ENCODE data around the gene RETREG3. TPM values are rescaled to one million over a fixed set of nuclear protein-coding genes. Genes with fewer than 3 reads are reported as not detected.
A peak's percentile ranks its signal among the peaks of the same experiment; 100 is the strongest.

The RETREG3 gene
- total and polyA plus RNA-seq, 3 experiments from 2014 or later: 39.7 to 109 (median 40.3) TPM

DNA sequence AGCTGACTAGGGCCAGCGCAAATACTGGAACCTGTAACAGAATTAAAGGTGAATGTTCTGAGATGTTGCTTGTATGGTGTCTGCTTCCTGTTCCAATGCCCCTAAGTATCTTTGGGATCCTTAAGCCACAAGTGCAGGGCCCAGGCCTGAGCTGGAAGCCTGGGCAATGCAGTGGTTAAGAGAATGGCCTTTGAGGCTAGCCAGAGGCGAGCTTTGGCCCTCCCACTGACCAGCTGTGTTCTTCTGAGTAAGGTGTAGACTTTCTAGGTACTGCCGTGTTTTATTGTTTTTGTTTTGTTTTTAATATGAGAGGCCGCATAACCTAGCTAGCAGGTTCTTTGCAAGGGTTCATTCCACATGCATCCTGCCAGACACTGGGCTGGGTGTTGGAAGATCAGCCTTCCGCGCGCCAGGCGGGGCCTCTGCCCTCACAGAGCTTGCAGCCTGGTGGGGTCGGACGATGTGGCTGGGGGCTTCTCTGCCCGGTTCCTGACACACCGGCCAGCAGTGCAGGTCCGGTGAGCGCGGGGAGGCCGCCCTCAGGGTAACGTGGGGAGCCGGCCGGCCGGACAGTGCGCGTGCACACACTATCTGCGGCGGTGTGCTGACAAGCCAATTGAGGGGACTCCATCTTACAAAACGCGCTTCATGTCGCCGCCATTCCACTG lies 42.8 kb downstream of the RETREG3 start:
- Mint-ChIP-seq H3K4me1 (peaks cover 36 to 60% (median 44%) of the 10 kb centered on the region in 3 donors), H3K27me3 (no peaks in the 10 kb centered on the region), H3K4me3 (peak overlapping the region; percentile 93 to 96 (median 95)), H3K9me3 (no peaks in the 10 kb centered on the region), H3K36me3 (peaks cover 0 to 68% (median 9%) of the 10 kb centered on the region in 3 donors), H3K27ac (peak overlapping the region; percentile 88 to 97 (median 94))
- DNase-seq: no peak
- ChIA-PET CTCF (interaction anchor here (2.9 kb wide), 1 partner anchor 12 kb away, joined by 23 read pairs; the partner anchor contains the start of gene PSMC3IP), POLR2A (interaction anchor here (0.6 to 2.5 kb wide), 3 partner anchors 11 to 124 kb away, joined by 3 to 12 read pairs (median 4); partner anchors contain the start of gene PSMC3IP)
- Histone ChIP-seq H3K9me3 (ENCODE audit: low read length) (no peaks in the 10 kb centered on the region), H3K27me3 (ENCODE audit: insufficient read depth, low read length, poor library complexity, severe bottlenecking) (no peaks in the 10 kb centered on the region), H3K36me3 (ENCODE audit: insufficient read depth, low read length) (peaks cover 25% of the 10 kb centered on the region), H3K27ac (ENCODE audit: low read depth, low read length) (peak overlapping the region; percentile 66), H3K4me3 (ENCODE audit: low read length) (peak overlapping the region; percentile 78), H3K4me1 (ENCODE audit: insufficient read depth, low read length) (peaks cover 51% of the 10 kb centered on the region)

DNA sequence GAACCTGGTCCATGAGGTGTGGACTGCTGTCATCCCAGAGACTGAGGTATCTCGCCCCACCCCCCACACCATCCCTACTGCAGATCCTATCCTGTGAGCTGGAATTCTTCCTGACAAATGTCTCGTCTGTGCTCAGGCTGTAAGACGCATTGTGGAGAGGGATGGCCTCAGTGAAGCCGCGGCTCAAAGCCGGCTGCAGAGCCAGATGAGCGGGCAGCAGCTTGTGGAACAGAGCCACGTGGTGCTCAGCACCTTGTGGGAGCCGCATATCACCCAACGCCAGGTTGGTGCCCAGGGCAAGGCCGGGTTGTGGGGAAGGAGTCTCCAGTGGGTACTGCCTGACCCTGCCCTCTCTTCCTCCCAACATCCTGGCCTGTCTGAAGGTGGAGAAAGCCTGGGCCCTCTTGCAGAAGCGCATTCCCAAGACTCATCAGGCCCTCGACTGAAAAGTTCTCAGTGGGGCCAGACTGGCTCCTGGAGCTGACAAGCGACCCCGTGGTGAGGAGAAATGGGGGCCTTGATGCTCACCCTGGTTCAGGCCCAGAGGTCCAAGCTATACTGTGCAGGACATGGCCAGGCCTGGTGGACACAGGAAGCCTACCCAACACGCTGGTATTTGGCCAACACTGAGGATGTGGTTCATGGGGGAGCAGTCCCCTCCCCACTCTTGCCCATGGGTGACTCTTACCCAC lies 43.5 kb downstream of the RETREG3 start:
- no peaks in the 10 kb centered on the region for H3K27me3 ChIP-seq (ENCODE audit: insufficient read depth, low read length, poor library complexity, severe bottlenecking)
- no peaks in the 10 kb centered on the region for H3K9me3 Mint-ChIP-seq
- H3K9me3 ChIP-seq (ENCODE audit: low read length): no peaks in the 10 kb centered on the region
- ChIA-PET CTCF (interaction anchor here (2.4 to 2.9 kb wide), 4 partner anchors 11 to 17 kb away, joined by 6 to 23 read pairs (median 14); partner anchors contain the start of gene PSMC3IP), POLR2A (interaction anchor here (1.4 to 2.5 kb wide), 2 partner anchors 11 to 12 kb away, joined by 4 to 12 read pairs; partner anchors contain the start of gene PSMC3IP)
- H3K4me1 ChIP-seq (ENCODE audit: insufficient read depth, low read length): peaks cover 52% of the 10 kb centered on the region
- peaks cover 37 to 62% (median 45%) of the 10 kb centered on the region in 3 donors for H3K4me1 Mint-ChIP-seq
- peaks cover 24% of the 10 kb centered on the region for H3K36me3 ChIP-seq (ENCODE audit: insufficient read depth, low read length)
- DNase-seq: no peak
- H3K4me3 Mint-ChIP-seq: peak overlapping the region in 5 of 7 donors; percentile 36 to 96 (median 94)
- H3K36me3 Mint-ChIP-seq: peaks cover 0 to 62% (median 6%) of the 10 kb centered on the region in 3 donors
- H3K27ac Mint-ChIP-seq: peak overlapping the region in 7 of 8 donors; percentile 81 to 98 (median 95)
- H3K27me3 Mint-ChIP-seq: no peaks in the 10 kb centered on the region
- H3K4me3 ChIP-seq (ENCODE audit: low read length): no peak overlapping the region
- peak overlapping the region; percentile 66 for H3K27ac ChIP-seq (ENCODE audit: low read depth, low read length)

DNA sequence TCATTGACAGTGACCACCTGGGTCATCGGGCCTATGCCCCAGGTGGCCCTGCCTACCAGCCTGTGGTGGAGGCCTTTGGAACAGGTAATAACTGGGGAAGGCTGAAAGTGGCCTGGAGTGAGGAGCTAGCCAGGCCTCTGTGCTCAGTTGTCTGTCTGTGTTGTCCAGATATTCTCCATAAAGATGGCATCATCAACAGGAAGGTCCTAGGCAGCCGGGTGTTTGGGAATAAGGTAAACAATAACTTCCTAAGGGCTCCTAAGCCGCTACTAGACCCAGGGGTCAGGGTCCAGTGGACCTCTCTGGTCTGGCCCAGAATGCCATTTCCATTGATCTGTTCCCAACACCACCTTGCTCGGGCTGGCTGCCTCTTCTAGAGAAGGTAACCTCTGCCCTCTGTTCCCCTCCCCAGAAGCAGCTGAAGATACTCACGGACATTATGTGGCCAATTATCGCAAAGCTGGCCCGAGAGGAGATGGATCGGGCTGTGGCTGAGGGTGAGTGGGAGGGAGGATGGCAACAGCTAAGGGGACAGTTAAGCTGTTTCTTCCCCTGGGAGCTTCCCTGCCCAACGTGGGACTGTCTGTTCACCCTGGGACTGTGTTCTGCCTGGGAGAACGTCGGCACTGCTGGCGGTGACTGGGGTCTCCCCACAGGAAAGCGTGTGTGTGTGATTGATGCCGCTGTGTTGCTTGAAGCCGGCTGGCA lies 44.2 kb downstream of the RETREG3 start:
- DNase-seq: no peak
- ChIA-PET POLR2A (interaction anchor here (0.9 to 1.0 kb wide), 2 partner anchors 13 to 22 kb away, joined by 3 read pairs; no protein-coding TSS in a partner anchor), CTCF (interaction anchor here (1.3 to 2.8 kb wide), 4 partner anchors 10 to 33 kb away, joined by 3 to 18 read pairs (median 8); partner anchors contain the start of gene PSMC3IP)
- Mint-ChIP-seq H3K36me3 (peaks cover 0 to 56% (median 6%) of the 10 kb centered on the region in 3 donors), H3K4me1 (peaks cover 38 to 65% (median 47%) of the 10 kb centered on the region in 3 donors), H3K27me3 (no peaks in the 10 kb centered on the region), H3K4me3 (peak overlapping the region in 6 of 7 donors; percentile 36 to 82 (median 60)), H3K27ac (peak overlapping the region in 5 of 8 donors; percentile 12 to 98 (median 68)), H3K9me3 (no peaks in the 10 kb centered on the region)
- H3K4me3 ChIP-seq (ENCODE audit: low read length): no peak overlapping the region
- peaks cover 20% of the 10 kb centered on the region for H3K36me3 ChIP-seq (ENCODE audit: insufficient read depth, low read length)
- H3K27ac ChIP-seq (ENCODE audit: low read depth, low read length): no peak overlapping the region
- peaks cover 52% of the 10 kb centered on the region for H3K4me1 ChIP-seq (ENCODE audit: insufficient read depth, low read length)
- no peaks in the 10 kb centered on the region for H3K9me3 ChIP-seq (ENCODE audit: low read length)
- H3K27me3 ChIP-seq (ENCODE audit: insufficient read depth, low read length, poor library complexity, severe bottlenecking): no peaks in the 10 kb centered on the region

DNA sequence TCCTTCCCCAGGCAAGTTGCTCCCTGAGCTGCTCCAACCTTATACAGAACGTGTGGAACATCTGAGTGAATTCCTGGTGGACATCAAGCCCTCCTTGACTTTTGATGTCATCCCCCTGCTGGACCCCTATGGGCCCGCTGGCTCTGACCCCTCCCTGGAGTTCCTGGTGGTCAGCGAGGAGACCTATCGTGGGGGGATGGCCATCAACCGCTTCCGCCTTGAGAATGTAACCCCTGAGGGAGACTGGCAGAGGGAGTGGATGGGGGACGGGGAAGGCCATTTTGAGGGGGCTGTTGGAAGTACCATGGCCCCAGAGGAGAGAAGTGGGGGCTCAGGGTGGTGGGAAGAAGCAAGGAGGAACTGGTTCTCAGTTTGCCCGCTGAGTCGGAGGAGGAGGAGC lies 45.2 kb downstream of the RETREG3 start:
- Mint-ChIP-seq H3K27me3 (no peaks in the 10 kb centered on the region), H3K4me1 (peaks cover 38 to 57% (median 47%) of the 10 kb centered on the region in 3 donors), H3K9me3 (no peaks in the 10 kb centered on the region), H3K27ac (peak overlapping the region in 6 of 8 donors; percentile 46 to 98 (median 70)), H3K36me3 (peaks cover 0 to 46% (median 5%) of the 10 kb centered on the region in 3 donors), H3K4me3 (peak overlapping the region; percentile 83 to 99 (median 90))
- CTCF ChIA-PET: interaction anchor here (1.3 to 2.8 kb wide), 4 partner anchors 9 to 31 kb away, joined by 3 to 18 read pairs (median 8); partner anchors contain the start of gene PSMC3IP
- DNase-seq: no peak
- Histone ChIP-seq H3K4me3 (ENCODE audit: low read length) (peak overlapping the region; percentile 93), H3K4me1 (ENCODE audit: insufficient read depth, low read length) (peaks cover 48% of the 10 kb centered on the region), H3K9me3 (ENCODE audit: low read length) (no peaks in the 10 kb centered on the region), H3K27me3 (ENCODE audit: insufficient read depth, low read length, poor library complexity, severe bottlenecking) (no peaks in the 10 kb centered on the region), H3K36me3 (ENCODE audit: insufficient read depth, low read length) (peaks cover 10% of the 10 kb centered on the region), H3K27ac (ENCODE audit: low read depth, low read length) (no peak overlapping the region)
- POLR2A ChIA-PET: interaction anchor here (0.9 kb wide), 2 partner anchors 14 to 27 kb away, joined by 3 read pairs; partner anchors contain the start of gene NAGLU

DNA sequence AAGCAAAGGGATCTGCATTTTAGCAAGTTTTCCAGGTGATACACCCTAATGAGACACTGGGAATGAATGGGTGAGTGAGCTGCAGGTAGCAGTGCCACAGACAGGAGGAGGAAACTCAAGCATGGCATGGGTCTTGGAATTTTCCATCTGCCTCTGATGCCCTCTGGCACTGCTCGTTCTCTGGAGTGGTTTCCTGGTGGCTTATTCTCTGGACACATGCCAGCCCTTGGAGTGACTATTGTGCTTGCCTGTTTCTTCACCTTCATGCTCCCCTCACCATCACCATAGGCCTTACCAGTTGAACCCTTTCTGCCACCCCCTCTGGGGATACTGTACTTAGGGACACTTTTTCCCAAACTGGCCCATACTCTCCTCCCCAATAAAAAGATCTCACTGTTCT lies 45.6 kb downstream of the RETREG3 start:
- no peaks in the 10 kb centered on the region for H3K27me3 Mint-ChIP-seq
- H3K9me3 Mint-ChIP-seq: no peaks in the 10 kb centered on the region
- H3K36me3 ChIP-seq (ENCODE audit: insufficient read depth, low read length): peaks cover 8% of the 10 kb centered on the region
- H3K4me1 Mint-ChIP-seq: peaks cover 37 to 53% (median 43%) of the 10 kb centered on the region in 3 donors
- ChIA-PET POLR2A (interaction anchor here (0.9 kb wide), 1 partner anchor 27 kb away, joined by 3 read pairs; the partner anchor contains the start of gene NAGLU), CTCF (interaction anchor here (0.6 to 2.8 kb wide), 5 partner anchors 9 to 390 kb away, joined by 3 to 18 read pairs (median 6); partner anchors contain the start of gene PSMC3IP)
- no peaks in the 10 kb centered on the region for H3K9me3 ChIP-seq (ENCODE audit: low read length)
- peak overlapping the region; percentile 93 for H3K4me3 ChIP-seq (ENCODE audit: low read length)
- H3K36me3 Mint-ChIP-seq: peaks cover 0 to 42% (median 5%) of the 10 kb centered on the region in 3 donors
- no peaks in the 10 kb centered on the region for H3K27me3 ChIP-seq (ENCODE audit: insufficient read depth, low read length, poor library complexity, severe bottlenecking)
- no peak overlapping the region for H3K27ac ChIP-seq (ENCODE audit: low read depth, low read length)
- peaks cover 44% of the 10 kb centered on the region for H3K4me1 ChIP-seq (ENCODE audit: insufficient read depth, low read length)
- H3K27ac Mint-ChIP-seq: peak overlapping the region; percentile 29 to 98 (median 70)
- no peak for DNase-seq
- peak overlapping the region; percentile 83 to 99 (median 90) for H3K4me3 Mint-ChIP-seq

DNA sequence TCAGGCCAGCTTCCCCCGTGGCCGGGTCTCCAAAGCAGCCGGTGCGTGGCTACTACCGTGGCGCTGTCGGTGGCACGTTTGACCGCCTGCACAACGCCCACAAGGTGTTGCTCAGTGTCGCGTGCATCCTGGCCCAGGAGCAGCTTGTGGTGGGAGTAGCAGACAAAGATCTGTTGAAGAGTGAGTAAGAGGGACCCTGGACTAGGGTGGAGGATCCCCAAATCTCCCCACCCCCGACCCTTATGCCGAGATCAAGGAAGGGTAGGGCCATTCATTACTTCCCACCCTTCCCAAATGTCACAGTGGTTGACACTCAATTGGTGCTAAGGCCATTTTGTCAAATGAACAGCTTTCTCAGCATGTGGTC lies 46.0 kb downstream of the RETREG3 start:
- H3K27ac ChIP-seq (ENCODE audit: low read depth, low read length): peak overlapping the region; percentile 73
- CTCF ChIA-PET: interaction anchor here (0.6 to 2.8 kb wide), 5 partner anchors 8 to 390 kb away, joined by 3 to 18 read pairs (median 6); partner anchors contain the start of gene PSMC3IP

More for the DNA sequence above, 46.0 kb downstream of the RETREG3 start:
- peaks cover 37 to 50% (median 42%) of the 10 kb centered on the region in 3 donors for H3K4me1 Mint-ChIP-seq
- no peak for DNase-seq
- peak overlapping the region; percentile 84 to 99 (median 93) for H3K4me3 Mint-ChIP-seq
- H3K27me3 Mint-ChIP-seq: no peaks in the 10 kb centered on the region
- H3K4me1 ChIP-seq (ENCODE audit: insufficient read depth, low read length): peaks cover 43% of the 10 kb centered on the region
- no peaks in the 10 kb centered on the region for H3K27me3 ChIP-seq (ENCODE audit: insufficient read depth, low read length, poor library complexity, severe bottlenecking)
- peaks cover 0 to 40% (median 5%) of the 10 kb centered on the region in 3 donors for H3K36me3 Mint-ChIP-seq
- H3K36me3 ChIP-seq (ENCODE audit: insufficient read depth, low read length): peaks cover 8% of the 10 kb centered on the region
- no peaks in the 10 kb centered on the region for H3K9me3 ChIP-seq (ENCODE audit: low read length)
- H3K4me3 ChIP-seq (ENCODE audit: low read length): peak overlapping the region; percentile 93
- H3K9me3 Mint-ChIP-seq: no peaks in the 10 kb centered on the region
- peak overlapping the region in 7 of 8 donors; percentile 29 to 98 (median 95) for H3K27ac Mint-ChIP-seq
- POLR2A ChIA-PET: no interaction called here
